Hematopoietic multipotent progenitor cell treated with erythropoietin and hydrocortisone succinate and interleukin-3 and kit ligand, for 8 days (in vitro differentiated cells): ENCODE measurements around the gene LRP3.

ENCODE experiments used
- DNase-seq: peaks from one replicate; pipeline ENCODE4 v3.0.0-alpha.2; 2015

LRP3 gene

GRCh38 chr19:33240181-33240771 lies 46.1 kb downstream of the LRP3 start:
- no peak for DNase-seq

GRCh38 chr19:33241091-33241529 lies 47.0 kb downstream of the LRP3 start:
- no peak for DNase-seq

GRCh38 chr19:33241530-33242101 lies 47.5 kb downstream of the LRP3 start:
- peak; percentile 16 for DNase-seq

- no peak for DNase-seq
Measured at GRCh38 chr19:33242131-33242530, 48.0 kb downstream of the LRP3 start.

GRCh38 chr19:33242911-33243310 lies 48.8 kb downstream of the LRP3 start:
- no peak for DNase-seq

- peak; percentile 29 for DNase-seq
Measured at GRCh38 chr19:33245948-33246708, 52.0 kb downstream of the LRP3 start.

- DNase-seq: no peak
Measured at GRCh38 chr19:33246709-33247440, 52.7 kb downstream of the LRP3 start.

GRCh38 chr19:33247441-33247819 lies 53.3 kb downstream of the LRP3 start:
- no peak for DNase-seq

GRCh38 chr19:33248104-33248503 lies 54.0 kb downstream of the LRP3 start:
- no peak for DNase-seq

GRCh38 chr19:33248553-33248953 lies 54.4 kb downstream of the LRP3 start:
- DNase-seq: no peak

GRCh38 chr19:33248954-33249613 lies 55.0 kb downstream of the LRP3 start:
- peak; percentile 7 for DNase-seq

GRCh38 chr19:33249740-33250366 lies 55.7 kb downstream of the LRP3 start:
- DNase-seq: no peak

GRCh38 chr19:33250500-33250899 lies 56.4 kb downstream of the LRP3 start:
- no peak for DNase-seq

GRCh38 chr19:33251076-33251475 lies 56.9 kb downstream of the LRP3 start:
- DNase-seq: no peak

GRCh38 chr19:33251526-33252090 lies 57.5 kb downstream of the LRP3 start:
- no peak for DNase-seq

GRCh38 chr19:33252418-33252962 lies 58.4 kb downstream of the LRP3 start:
- no peak for DNase-seq

- no peak for DNase-seq
Measured at GRCh38 chr19:33252971-33253370, 58.8 kb downstream of the LRP3 start.

GRCh38 chr19:33254245-33254824 lies 60.2 kb downstream of the LRP3 start:
- peak; percentile 22 for DNase-seq

- DNase-seq: no peak
Measured at GRCh38 chr19:33255781-33256180, 61.7 kb downstream of the LRP3 start.

GRCh38 chr19:33256261-33256660 lies 62.1 kb downstream of the LRP3 start:
- DNase-seq: no peak

GRCh38 chr19:33257828-33258227 lies 63.7 kb downstream of the LRP3 start:
- no peak for DNase-seq
